GM12878 (cell line): ENCODE measurements around the gene TEN1. TPM values are rescaled to one million over a fixed set of nuclear protein-coding genes. Genes with fewer than 3 reads are reported as not detected.

ENCODE experiments used
- ATAC-seq: fragments of 200-7000 bp; cut with Tn5 transposase; 3 replicates; pipeline ENCODE4 v1.9.1; 2020; ENCODE audit warnings: mild to moderate bottlenecking, moderate library complexity
- BruUV-seq: library from RNA; stranded (reverse); fragments of 400-500 nt; replicated peaks from 2 replicates; lab custom pipeline; 2021; lab: Mats Ljungman, UMichigan
- CTCF ChIA-PET: fragments of 300-600 bp; sonication (Branson Sonifier 250); formaldehyde crosslinking; extraction: SDS; loops from one replicate; lab custom pipeline; 2021; ENCODE audit warnings: inconsistent platforms; lab: Yijun Ruan, JAX
- POLR2A ChIA-PET: fragments of 350-600 bp; formaldehyde crosslinking; extraction: SDS; loops from one replicate; lab custom pipeline; 2021; ENCODE audit warnings: inconsistent platforms; lab: Charles Lee
- RAD21 ChIA-PET: fragments of 300-600 bp; sonication (Branson Sonifier 250); formaldehyde crosslinking; loops from one replicate; lab custom pipeline; 2023; ENCODE audit warnings: antibody characterized with exemption; ENCODE audit not compliant: unreplicated experiment; lab: Charles Lee
- SMC1A ChIA-PET: fragments of 300-600 bp; sonication (Branson Sonifier 250); formaldehyde crosslinking; loops from one replicate; lab custom pipeline; 2023; ENCODE audit not compliant: unreplicated experiment, uncharacterized antibody; lab: Charles Lee
- DNase-seq: peaks from one replicate; pipeline ENCODE4 v3.0.0-alpha.2; 2011; ENCODE audit warnings: low read depth, low spot score
- FAIRE-seq: peaks from 3 replicates; lab custom pipeline; 2011; peaks lifted over from hg19 to GRCh38; lab: Jason Lieb, UNC
- H2AFZ ChIP-seq: 2 replicates; pipeline ENCODE4 v1.6.0; 2011; ENCODE audit warnings: low read depth, low read length, control low read depth; ENCODE audit not compliant: control insufficient read depth
- H3K27ac ChIP-seq: 2 replicates; pipeline ENCODE4 v1.5.1; 2011; ENCODE audit warnings: control low read depth; ENCODE audit not compliant: control insufficient read depth, insufficient read depth
- H3K27me3 ChIP-seq, 2 experiments: replicated peaks in 1 of 2; 2 replicates each; pipeline versions ENCODE4 v1.6.0 to v1.6.1; 2011; ENCODE audit warnings: low read length in 1 of 2; ENCODE audit not compliant: control insufficient read depth in 2 of 2, insufficient read depth in 2 of 2
- H3K36me3 ChIP-seq, 2 experiments: 2 replicates each; pipeline ENCODE4 v1.5.1; 2011; ENCODE audit warnings: low read length in 1 of 2; ENCODE audit not compliant: control insufficient read depth in 2 of 2, insufficient read depth in 2 of 2
- H3K4me1 ChIP-seq: 2 replicates; pipeline ENCODE4 v1.6.1; 2011; ENCODE audit warnings: mild to moderate bottlenecking, low read length, moderate library complexity, mixed read lengths; ENCODE audit not compliant: control insufficient read depth, insufficient read depth
- H3K4me2 ChIP-seq: 2 replicates; pipeline ENCODE4 v1.6.0; 2011; ENCODE audit warnings: control low read depth; ENCODE audit not compliant: control insufficient read depth, insufficient read depth
- H3K4me3 ChIP-seq: fragments of 200-600 bp; sonication (generic); 2 replicates; pipeline ENCODE4 v1.5.1; 2016
- H3K79me2 ChIP-seq: 2 replicates; pipeline ENCODE4 v1.6.0; 2011; ENCODE audit warnings: low read length; ENCODE audit not compliant: control insufficient read depth, insufficient read depth
- H3K9ac ChIP-seq: 2 replicates; pipeline ENCODE4 v1.8.0; 2011; ENCODE audit warnings: low read length, control low read depth, mixed read lengths; ENCODE audit not compliant: control insufficient read depth, insufficient read depth
- H3K9me3 ChIP-seq: replicated peaks from 3 replicates; pipeline ENCODE4 v1.5.1; 2011; ENCODE audit warnings: mild to moderate bottlenecking, low read length; ENCODE audit not compliant: control insufficient read depth, insufficient read depth
- H4K20me1 ChIP-seq: 2 replicates; pipeline ENCODE4 v1.6.0; 2011; ENCODE audit not compliant: control insufficient read depth, insufficient read depth
- BACH1 ChIP-seq: fragments of 450-650 bp; IDR thresholded peaks from 2 replicates; pipeline ENCODE4 v1.6.1; 2017; ENCODE audit warnings: mild to moderate bottlenecking, borderline replicate concordance
- BCLAF1 ChIP-seq: fragments of 450-650 bp; IDR thresholded peaks from 2 replicates; pipeline ENCODE4 v1.6.1; 2017; ENCODE audit warnings: antibody characterized with exemption, mild to moderate bottlenecking, moderate library complexity
- FOS ChIP-seq: IDR thresholded peaks from 3 replicates; pipeline ENCODE4 v1.6.1; 2011; ENCODE audit warnings: borderline replicate concordance; ENCODE audit not compliant: insufficient read length; ENCODE audit errors: extremely low read depth
- USF1 ChIP-seq: IDR thresholded peaks from 2 replicates; pipeline ENCODE4 v1.6.1; 2011; ENCODE audit warnings: borderline replicate concordance, low read depth, mild to moderate bottlenecking, moderate library complexity, mixed read lengths, low read length; ENCODE audit not compliant: insufficient read depth; ENCODE audit errors: extremely low read length
- WGBS: methylation state at CpG from one replicate; pipeline ENCODE4 v1.1.6; 2016; ENCODE audit warnings: low lambda C conversion rate; ENCODE audit not compliant: insufficient replicate concordance, insufficient coverage; ENCODE audit errors: missing lambda C conversion rate; 5-methylcytosine and 5-hydroxymethylcytosine counted together
- in situ Hi-C: fragments of 300-500 bp; cut with MboI; formaldehyde crosslinking; loops from 9 replicates; pipeline ENCODE4 v1.14.3; 2018; ENCODE audit warnings: mixed read lengths
- intact Hi-C: fragments of 100-400 bp; cut with micrococcal nuclease; formaldehyde crosslinking; loops from one replicate; pipeline ENCODE4 v1.14.2; 2022; ENCODE audit not compliant: unreplicated experiment
- polyA plus RNA-seq, 11 experiments: library from polyadenylated mRNA; depleted of rRNA in 4 of 11; unstranded in 6 of 11; stranded (reverse) in 5 of 11; fragments of >200 nt; fragmentation: Nextera tagmentation in 4 of 11; fragmentation: Illumina TruSeq in 1 of 11; extraction: Ambion mirVana in 4 of 11; extraction: Trizol in 1 of 11; gene quantifications; 1 replicate in 1 of 11; 2 replicates in 10 of 11; pipeline versions ENCODE4 v1.2.1 to v1.2.3, GENCODE V29; 2011 to 2016; ENCODE audit warnings: inconsistent platforms in 2 of 11, missing spikeins in 2 of 11, low read depth in 1 of 11
- total RNA-seq, 4 experiments: library from RNA; depleted of rRNA in 3 of 4; stranded (reverse); fragments of >200 nt in 3 of 4; fragmentation: Illumina TruSeq in 1 of 4; extraction: Trizol in 1 of 4; gene quantifications; 2 replicates each; pipeline versions ENCODE4 v1.2.1 to v1.2.3, GENCODE V29; 2013 to 2021

The TEN1 gene
- total and polyA plus RNA-seq, 10 of the 15 experiments (the other 5 are each of a cell fraction or from before 2014, with no cell fraction given), result 1.1 to 33.1 (median 17.4) TPM

GRCh38 chr17:75950421-75950820 lies 28.6 kb upstream of the TEN1 start:
- ATAC-seq, result no peak
- H3K4me3 ChIP-seq, result no peak overlapping the region
- no peaks in the 10 kb centered on the region for H3K4me1 ChIP-seq
- H3K9ac ChIP-seq, result no peak overlapping the region
- 89% methylated on average over 6 of the region's 6 CpGs for WGBS
- H3K27ac ChIP-seq, result no peak overlapping the region
- H3K79me2 ChIP-seq, result no peaks in the 10 kb centered on the region
- DNase-seq, result no peak
- no peaks in the 10 kb centered on the region for H3K27me3 ChIP-seq
- no peaks in the 10 kb centered on the region for H4K20me1 ChIP-seq
- in situ Hi-C loops, result no loop called here
- no peak for FAIRE-seq
- no peaks in the 10 kb centered on the region for H3K9me3 ChIP-seq
- RAD21 ChIA-PET, result no interaction called here
- H3K4me2 ChIP-seq, result no peak overlapping the region
- TF ChIP-seq BACH1 (no peak), FOS (no peak), USF1 (no peak), BCLAF1 (no peak)
- CTCF ChIA-PET, result interaction anchor here (1.1 kb wide), 1 partner anchor 53 kb away, joined by 3 read pairs; no protein-coding TSS in a partner anchor
- no TSS peak for BruUV-seq
- intact Hi-C loops, result no loop called here
- POLR2A ChIA-PET, result interaction anchor here (0.6 kb wide), 1 partner anchor 18 kb away, joined by 10 read pairs; no protein-coding TSS in a partner anchor
- H2AFZ ChIP-seq, result no peak overlapping the region
- SMC1A ChIA-PET, result interaction anchor here (0.6 kb wide), 1 partner anchor 204 kb away, joined by 3 read pairs; no protein-coding TSS in a partner anchor
- H3K36me3 ChIP-seq, result peaks cover 1 to 24% of the 10 kb centered on the region in 2 experiments
